Gastrocnemius medialis (tissue), 4 donors: Measurements from ENCODE around the gene BCOR. TPM values are rescaled to one million over a fixed set of nuclear protein-coding genes. Genes with fewer than 3 reads are reported as not detected.

ENCODE experiments used
- ATAC-seq, 2 donors: fragments of 150-250 bp; one replicate each; pipeline ENCODE4 v1.9.1; 2016
- DNase-seq, 2 donors: peaks; one replicate each; pipeline ENCODE4 v3.0.0-alpha.2; 2019
- H3K27ac ChIP-seq, 4 donors: fragments of 200-600 bp; sonication (generic); 1 replicate in 1 of 4; 2 replicates in 3 of 4; pipeline ENCODE4 v1.5.1; 2016 to 2018; ENCODE audit warnings: mild to moderate bottlenecking in 2 of 4, moderate library complexity in 1 of 4
- H3K27me3 ChIP-seq, 3 donors: fragments of 200-600 bp; sonication (generic) in 2 of 3; 1 replicate in 1 of 3; 2 replicates in 2 of 3; pipeline versions ENCODE4 v1.5.1 to v1.6.0; 2016 to 2019; ENCODE audit warnings: mild to moderate bottlenecking in 1 of 3, moderate library complexity in 1 of 3
- H3K36me3 ChIP-seq, 2 donors: fragments of 200-600 bp; sonication (generic) in 1 of 2; one replicate each; pipeline ENCODE4 v1.5.1; 2017 to 2018
- H3K4me1 ChIP-seq, 2 donors: fragments of 200-600 bp; sonication (generic) in 1 of 2; one replicate each; pipeline ENCODE4 v1.5.1; 2016 to 2017; ENCODE audit warnings: mild to moderate bottlenecking in 2 of 2
- H3K4me3 ChIP-seq, 4 donors: fragments of 200-600 bp; sonication (generic) in 3 of 4; 1 replicate in 1 of 4; 2 replicates in 3 of 4; pipeline ENCODE4 v1.5.1; 2016 to 2019; ENCODE audit warnings: mild to moderate bottlenecking in 2 of 4
- H3K9me3 ChIP-seq, 3 donors: fragments of 200-600 bp; sonication (generic) in 2 of 3; 1 replicate in 1 of 3; 2 replicates in 2 of 3; pipeline ENCODE4 v1.5.1; 2016 to 2019
- POLR2A ChIP-seq, 2 donors: fragments of 450-650 bp; IDR thresholded peaks; one replicate each; pipeline ENCODE4 v1.6.1; 2017; ENCODE audit warnings: antibody characterized with exemption in 2 of 2, mild to moderate bottlenecking in 2 of 2, moderate library complexity in 2 of 2
- in situ Hi-C, 4 donors: fragments of 200-750 bp; cut with MboI; loops; one replicate each; pipeline versions ENCODE4 v1.15.0 to v1.8.0; 2017; ENCODE audit warnings: low sequenced_read_pairs in 4 of 4
- intact Hi-C: fragments of 100-400 bp; cut with DNase I; formaldehyde crosslinking; loops from one replicate; pipeline ENCODE4 v1.15.1; 2023; ENCODE audit warnings: low total_unique reads
- total RNA-seq, 4 donors: library from RNA; depleted of rRNA; stranded (reverse); fragments of >200 nt; gene quantifications; one replicate each; pipeline versions ENCODE4 v1.1.0 to v1.2.3, GENCODE V29; 2016
- TF ChIP-seq, protein P1 (sequence below), 5 experiments: fragments of 450-650 bp in 3 of 5; fragments of 200-600 bp in 2 of 5; sonication (generic) in 2 of 5; IDR thresholded peaks in 4 of 5; conservative IDR thresholded peaks in 1 of 5; 1 replicate in 4 of 5; 2 replicates in 1 of 5; pipeline ENCODE4 v1.5.1; 2016 to 2019; ENCODE audit warnings: antibody characterized with exemption in 5 of 5, mild to moderate bottlenecking in 3 of 5, moderate library complexity in 3 of 5

Gene BCOR
- total RNA-seq, 4 donors from 2014 or later = 6.5 to 43.8 (median 18.4) TPM

DNA sequence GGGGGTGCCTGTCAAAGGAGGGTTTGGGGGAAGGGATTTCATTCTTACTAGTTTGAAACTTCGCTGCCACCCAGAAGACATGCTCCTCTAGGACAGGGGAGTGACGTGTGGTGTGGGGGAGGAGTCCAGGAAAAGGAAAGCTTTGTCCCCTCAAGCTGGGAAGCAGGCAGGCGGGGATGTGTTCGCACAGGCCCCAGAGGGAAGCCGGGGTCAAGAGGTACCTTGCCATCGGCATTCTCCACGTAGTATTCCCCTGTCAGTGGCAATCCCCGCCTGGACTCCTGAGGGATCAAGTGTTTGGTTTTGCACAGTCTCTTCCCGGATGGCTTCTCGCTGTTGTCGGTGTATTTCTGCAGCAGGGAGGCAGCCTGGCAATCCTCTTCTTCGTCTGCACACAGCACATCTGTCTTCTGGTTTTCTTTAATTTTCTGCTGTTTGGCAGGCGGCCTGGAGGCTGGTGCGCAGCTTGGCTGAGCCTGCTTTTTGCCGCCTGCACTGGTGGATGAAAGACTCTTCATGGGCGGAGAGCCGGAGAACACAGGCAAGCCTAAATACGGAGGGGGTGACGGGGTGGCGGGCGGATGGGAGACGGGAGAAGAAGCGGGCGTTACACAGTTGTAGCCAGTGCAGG is 35.1 kb downstream of the BCOR start:
- H3K4me3 ChIP-seq = no peak overlapping the region
- H3K27me3 ChIP-seq = no peaks in the 10 kb centered on the region
- no peak overlapping the region for H3K27ac ChIP-seq
- intact Hi-C loops = no loop called here
- no peaks in the 10 kb centered on the region for H3K9me3 ChIP-seq
- peaks cover 0 to 17% of the 10 kb centered on the region in 2 donors for H3K36me3 ChIP-seq
- in situ Hi-C loops = no loop called here
- ATAC-seq (no peak), DNase-seq (no peak)
- H3K4me1 ChIP-seq = no peaks in the 10 kb centered on the region
- TF ChIP-seq POLR2A (IDR thresholded peaks at IDR 0.05) = no peak

GRCh38 chrX:40061871-40062524 is 35.8 kb downstream of the BCOR start:
- ATAC-seq (no peak), DNase-seq (no peak)
- no peaks in the 10 kb centered on the region for H3K9me3 ChIP-seq
- H3K27me3 ChIP-seq = no peaks in the 10 kb centered on the region
- H3K4me3 ChIP-seq = no peak overlapping the region
- intact Hi-C loops (no loop called here), in situ Hi-C loops (no loop called here)
- TF ChIP-seq, protein P1, sequence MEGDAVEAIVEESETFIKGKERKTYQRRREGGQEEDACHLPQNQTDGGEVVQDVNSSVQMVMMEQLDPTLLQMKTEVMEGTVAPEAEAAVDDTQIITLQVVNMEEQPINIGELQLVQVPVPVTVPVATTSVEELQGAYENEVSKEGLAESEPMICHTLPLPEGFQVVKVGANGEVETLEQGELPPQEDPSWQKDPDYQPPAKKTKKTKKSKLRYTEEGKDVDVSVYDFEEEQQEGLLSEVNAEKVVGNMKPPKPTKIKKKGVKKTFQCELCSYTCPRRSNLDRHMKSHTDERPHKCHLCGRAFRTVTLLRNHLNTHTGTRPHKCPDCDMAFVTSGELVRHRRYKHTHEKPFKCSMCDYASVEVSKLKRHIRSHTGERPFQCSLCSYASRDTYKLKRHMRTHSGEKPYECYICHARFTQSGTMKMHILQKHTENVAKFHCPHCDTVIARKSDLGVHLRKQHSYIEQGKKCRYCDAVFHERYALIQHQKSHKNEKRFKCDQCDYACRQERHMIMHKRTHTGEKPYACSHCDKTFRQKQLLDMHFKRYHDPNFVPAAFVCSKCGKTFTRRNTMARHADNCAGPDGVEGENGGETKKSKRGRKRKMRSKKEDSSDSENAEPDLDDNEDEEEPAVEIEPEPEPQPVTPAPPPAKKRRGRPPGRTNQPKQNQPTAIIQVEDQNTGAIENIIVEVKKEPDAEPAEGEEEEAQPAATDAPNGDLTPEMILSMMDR (IDR thresholded peaks at IDR 0.05 in 4 of 5, conservative IDR thresholded peaks at IDR 0.05 in 1 of 5) = no peak
- no peak for TF ChIP-seq POLR2A (IDR thresholded peaks at IDR 0.05)
- H3K36me3 ChIP-seq = peaks cover 0 to 22% of the 10 kb centered on the region in 2 donors
- H3K4me1 ChIP-seq = no peaks in the 10 kb centered on the region
- no peak overlapping the region for H3K27ac ChIP-seq

GRCh38 chrX:40061005-40061404 is 36.8 kb downstream of the BCOR start:
- Histone ChIP-seq H3K27ac (no peak overlapping the region), H3K4me3 (no peak overlapping the region), H3K36me3 (peaks cover 0 to 22% of the 10 kb centered on the region in 2 donors), H3K4me1 (no peaks in the 10 kb centered on the region), H3K27me3 (no peaks in the 10 kb centered on the region), H3K9me3 (no peaks in the 10 kb centered on the region)
- ATAC-seq = no peak
- DNase-seq = no peak
- intact Hi-C loops = no loop called here
- in situ Hi-C loops = no loop called here
- no peak for TF ChIP-seq POLR2A (IDR thresholded peaks at IDR 0.05)

GRCh38 chrX:40060356-40060845 is 37.4 kb downstream of the BCOR start:
- DNase-seq = no peak
- Histone ChIP-seq H3K27ac (no peak overlapping the region), H3K36me3 (peaks cover 0 to 22% of the 10 kb centered on the region in 2 donors)

GRCh38 chrX:40058719-40059118 is 39.0 kb downstream of the BCOR start:
- ATAC-seq (no peak), DNase-seq (no peak)
- TF ChIP-seq, protein P1 (IDR thresholded peaks at IDR 0.05 in 4 of 5, conservative IDR thresholded peaks at IDR 0.05 in 1 of 5) = no peak
- TF ChIP-seq POLR2A (IDR thresholded peaks at IDR 0.05) = no peak
- no peak overlapping the region for H3K4me3 ChIP-seq
- no peaks in the 10 kb centered on the region for H3K27me3 ChIP-seq
- no peaks in the 10 kb centered on the region for H3K9me3 ChIP-seq
- H3K4me1 ChIP-seq = no peaks in the 10 kb centered on the region
- in situ Hi-C loops = no loop called here
- peaks cover 0 to 37% of the 10 kb centered on the region in 2 donors for H3K36me3 ChIP-seq
- intact Hi-C loops = no loop called here
- no peak overlapping the region for H3K27ac ChIP-seq

More at GRCh38 chrX:40060356-40060845, 37.4 kb downstream of the BCOR start:
- intact Hi-C loops = no loop called here
- H3K4me3 ChIP-seq = no peak overlapping the region
- H3K9me3 ChIP-seq = no peaks in the 10 kb centered on the region
- no peak for ATAC-seq
- no peaks in the 10 kb centered on the region for H3K27me3 ChIP-seq
- TF ChIP-seq, protein P1 (IDR thresholded peaks at IDR 0.05 in 4 of 5, conservative IDR thresholded peaks at IDR 0.05 in 1 of 5) = no peak
- TF ChIP-seq POLR2A (IDR thresholded peaks at IDR 0.05) = no peak
- no peaks in the 10 kb centered on the region for H3K4me1 ChIP-seq
- in situ Hi-C loops = no loop called here
